GM12873 (cell line): Measurements from ENCODE around the gene PRSS2.

ENCODE experiments used
- CTCF ChIP-seq: IDR thresholded peaks from 2 replicates; pipeline ENCODE4 v1.5.1; 2012; ENCODE audit warnings: low read depth, mild to moderate bottlenecking, moderate library complexity, low read length, control low read depth; ENCODE audit not compliant: insufficient read depth; ENCODE audit errors: missing control alignments

The PRSS2 gene

GRCh38 chr7:142745745-142746144 is 25.0 kb upstream of the PRSS2 start:
- TF ChIP-seq CTCF, result no peak

- no peak for TF ChIP-seq CTCF
These were observed 24.5 kb upstream of the PRSS2 start for GRCh38 chr7:142746264-142746663.

GRCh38 chr7:142749218-142749993 is 21.4 kb upstream of the PRSS2 start, which contains the start of gene PRSS1:
PRSS1 (plus strand) TSS chr7:142749472; CDS start chr7:142749485, 13 bp downstream.
- no peak for TF ChIP-seq CTCF

- TF ChIP-seq CTCF, result no peak
These were observed 20.3 kb upstream of the PRSS2 start for GRCh38 chr7:142750321-142750938.

GRCh38 chr7:142752376-142753225 is 18.2 kb upstream of the PRSS2 start:
- no peak for TF ChIP-seq CTCF

- TF ChIP-seq CTCF, result no peak
These were observed 17.4 kb upstream of the PRSS2 start for GRCh38 chr7:142753366-142753765.
